ENCODE results near the gene TEX2. TPM values are rescaled to one million over a fixed set of nuclear protein-coding genes. Genes with fewer than 3 reads are reported as not detected.

Gene TEX2
- total RNA-seq, 4 donors from 2014 or later, result 29.9 to 59.2 (median 39.9) TPM

DNA sequence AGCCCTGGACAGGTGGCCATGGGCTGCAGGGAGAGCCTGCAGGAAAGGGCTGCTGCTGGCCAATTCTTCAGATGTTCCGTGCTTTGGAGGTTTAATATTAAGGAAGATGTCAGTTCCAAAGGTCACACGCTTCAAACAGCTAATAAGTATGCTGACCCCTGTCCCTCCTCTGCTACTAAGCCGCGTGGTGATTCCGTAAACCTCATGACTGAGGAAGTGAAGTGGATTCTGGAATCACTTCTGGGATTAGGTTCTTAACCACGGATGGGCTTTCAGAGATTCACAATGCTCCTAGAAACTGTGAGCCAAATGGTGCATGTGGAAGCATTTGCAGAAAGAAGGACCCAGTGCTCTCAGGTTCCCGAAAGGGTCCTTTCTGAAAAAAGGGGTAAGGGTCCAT lies 104.7 kb downstream of the TEX2 start:
- intact Hi-C loops (cut with DNase I; ENCODE audit: low total_unique reads), result loop anchor here (10.0 kb wide), 2 partner anchors 96 to 126 kb away; no protein-coding TSS in a partner anchor
- no peak overlapping the region for H3K4me3 ChIP-seq (ENCODE audit: low read depth, poor library complexity, severe bottlenecking)
- TF ChIP-seq, protein P1, sequence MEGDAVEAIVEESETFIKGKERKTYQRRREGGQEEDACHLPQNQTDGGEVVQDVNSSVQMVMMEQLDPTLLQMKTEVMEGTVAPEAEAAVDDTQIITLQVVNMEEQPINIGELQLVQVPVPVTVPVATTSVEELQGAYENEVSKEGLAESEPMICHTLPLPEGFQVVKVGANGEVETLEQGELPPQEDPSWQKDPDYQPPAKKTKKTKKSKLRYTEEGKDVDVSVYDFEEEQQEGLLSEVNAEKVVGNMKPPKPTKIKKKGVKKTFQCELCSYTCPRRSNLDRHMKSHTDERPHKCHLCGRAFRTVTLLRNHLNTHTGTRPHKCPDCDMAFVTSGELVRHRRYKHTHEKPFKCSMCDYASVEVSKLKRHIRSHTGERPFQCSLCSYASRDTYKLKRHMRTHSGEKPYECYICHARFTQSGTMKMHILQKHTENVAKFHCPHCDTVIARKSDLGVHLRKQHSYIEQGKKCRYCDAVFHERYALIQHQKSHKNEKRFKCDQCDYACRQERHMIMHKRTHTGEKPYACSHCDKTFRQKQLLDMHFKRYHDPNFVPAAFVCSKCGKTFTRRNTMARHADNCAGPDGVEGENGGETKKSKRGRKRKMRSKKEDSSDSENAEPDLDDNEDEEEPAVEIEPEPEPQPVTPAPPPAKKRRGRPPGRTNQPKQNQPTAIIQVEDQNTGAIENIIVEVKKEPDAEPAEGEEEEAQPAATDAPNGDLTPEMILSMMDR (IDR thresholded peaks at IDR 0.05), result no peak
- no peak for TF ChIP-seq POLR2A (IDR thresholded peaks at IDR 0.05)
- WGBS, 2 donors, result 76% methylated on average over 7 of the region's 7 CpGs
- DNase-seq (ENCODE audit: low spot score in 2 of 2), result peak in 1 of 2 donors; percentile 56

GRCh38 chr17:64157669-64158180 lies 105.3 kb downstream of the TEX2 start:
- 90 to 99% methylated on average over 2 of the region's 2 CpGs for WGBS, 2 donors
- TF ChIP-seq POLR2A (IDR thresholded peaks at IDR 0.05), result no peak
- TF ChIP-seq, protein P1 (IDR thresholded peaks at IDR 0.05), result no peak
- no peak overlapping the region for H3K4me3 ChIP-seq (ENCODE audit: low read depth, poor library complexity, severe bottlenecking)
- peak in 1 of 2 donors; percentile 72 for DNase-seq (ENCODE audit: low spot score in 2 of 2)
- intact Hi-C loops (cut with DNase I; ENCODE audit: low total_unique reads), result loop anchor here (10.0 kb wide), 2 partner anchors 97 to 127 kb away; no protein-coding TSS in a partner anchor

- no peak overlapping the region for H3K4me3 ChIP-seq (ENCODE audit: low read depth, poor library complexity, severe bottlenecking)
- intact Hi-C loops (cut with DNase I; ENCODE audit: low total_unique reads), result loop anchor here (10.0 kb wide), 2 partner anchors 98 to 128 kb away; no protein-coding TSS in a partner anchor
- peak in 1 of 2 donors; percentile 70 for DNase-seq (ENCODE audit: low spot score in 2 of 2)
- WGBS, 2 donors, result 100% methylated on average over 2 of the region's 2 CpGs
- TF ChIP-seq POLR2A (IDR thresholded peaks at IDR 0.05), result no peak
- TF ChIP-seq, protein P1 (IDR thresholded peaks at IDR 0.05), result no peak
Measured at GRCh38 chr17:64156670-64157069, 106.4 kb downstream of the TEX2 start.

- intact Hi-C loops (cut with DNase I; ENCODE audit: low total_unique reads), result loop anchor here (10.0 kb wide), 2 partner anchors 99 to 129 kb away; no protein-coding TSS in a partner anchor
- TF ChIP-seq, protein P1 (IDR thresholded peaks at IDR 0.05), result no peak
- TF ChIP-seq POLR2A (IDR thresholded peaks at IDR 0.05), result no peak
- peak; percentile 58 to 87 for DNase-seq (ENCODE audit: low spot score in 2 of 2)
- 69 to 75% methylated on average over 11 of the region's 11 CpGs for WGBS, 2 donors
- no peak overlapping the region for H3K4me3 ChIP-seq (ENCODE audit: low read depth, poor library complexity, severe bottlenecking)
Measured at GRCh38 chr17:64155751-64156544, 107.1 kb downstream of the TEX2 start.

DNA sequence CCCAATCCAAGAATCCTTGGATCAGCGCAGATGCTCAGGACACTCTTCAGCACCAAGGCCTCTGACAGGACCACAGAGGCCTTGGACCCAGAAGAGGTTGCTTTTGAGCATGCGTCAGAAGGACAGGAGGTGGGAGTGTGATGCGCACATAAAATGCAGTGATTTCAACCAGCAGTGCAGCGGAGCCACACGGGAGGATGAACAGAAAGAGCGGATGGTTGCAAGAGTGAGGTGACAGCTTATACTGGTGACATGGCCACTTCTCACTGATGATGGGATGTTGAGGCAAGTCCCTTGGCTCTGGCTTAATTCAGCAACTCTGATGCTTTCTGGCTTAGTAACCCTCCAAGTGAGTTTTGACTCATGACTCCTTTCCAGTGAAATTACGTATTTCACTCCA lies 107.9 kb downstream of the TEX2 start:
- intact Hi-C loops (cut with DNase I; ENCODE audit: low total_unique reads), result loop anchor here (10.0 kb wide), 2 partner anchors 100 to 130 kb away; no protein-coding TSS in a partner anchor
- peak in 1 of 2 donors; percentile 60 for DNase-seq (ENCODE audit: low spot score in 2 of 2)
- WGBS, 2 donors, result 97 to 99% methylated on average over 7 of the region's 7 CpGs
- no peak for TF ChIP-seq POLR2A (IDR thresholded peaks at IDR 0.05)
- no peak overlapping the region for H3K4me3 ChIP-seq (ENCODE audit: low read depth, poor library complexity, severe bottlenecking)

- TF ChIP-seq POLR2A (IDR thresholded peaks at IDR 0.05), result no peak
- TF ChIP-seq, protein P1 (IDR thresholded peaks at IDR 0.05), result no peak
- H3K4me3 ChIP-seq (ENCODE audit: low read depth, poor library complexity, severe bottlenecking), result no peak overlapping the region
- DNase-seq (ENCODE audit: low spot score in 2 of 2), result peak in 1 of 2 donors; percentile 75
- 85% methylated on average over 9 of the region's 9 CpGs for WGBS, 2 donors
- intact Hi-C loops (cut with DNase I; ENCODE audit: low total_unique reads), result loop anchor here (10.0 kb wide), 2 partner anchors 100 to 130 kb away; no protein-coding TSS in a partner anchor
Measured at GRCh38 chr17:64154717-64155116, 108.3 kb downstream of the TEX2 start.
